ENCODE data around the gene RFX4. TPM values are rescaled to one million over a fixed set of nuclear protein-coding genes. Genes with fewer than 3 reads are reported as not detected.

RFX4 gene
- total RNA-seq, 1 experiment from 2014 or later, result not detected

DNA sequence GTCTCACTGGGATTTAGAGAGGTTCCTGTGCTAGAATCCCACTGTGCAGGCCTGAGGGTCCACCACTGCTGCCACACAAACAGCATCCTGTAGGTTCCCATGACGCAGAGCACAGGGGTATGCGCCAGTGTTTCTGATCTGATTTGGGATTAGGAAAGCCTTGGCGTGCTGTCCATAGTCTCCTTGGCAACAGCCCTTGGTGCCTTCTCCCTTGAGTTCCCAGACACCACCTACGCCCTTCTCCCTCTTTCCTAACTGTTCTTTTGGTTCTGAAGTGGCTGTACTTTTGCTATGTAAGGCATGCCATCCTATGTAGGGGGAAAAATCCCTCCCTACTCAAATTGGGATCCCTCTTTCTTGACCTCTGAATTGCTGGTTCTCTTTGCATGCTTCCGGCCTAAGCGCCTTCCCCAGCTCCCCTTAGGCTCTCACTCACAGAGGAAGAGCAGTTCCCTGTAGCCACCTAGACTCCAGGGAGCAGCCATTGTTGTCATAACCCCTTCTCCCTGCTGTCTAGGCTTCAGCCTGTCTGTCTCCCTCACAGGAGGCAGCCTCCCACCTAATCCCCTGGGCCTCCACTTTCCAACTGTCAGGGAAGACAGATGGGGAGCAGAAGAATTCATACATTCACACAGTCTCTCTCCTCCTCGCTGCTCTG is 176.9 kb downstream of the RFX4 start:
- no peak overlapping the region for H3K4me3 ChIP-seq (replicated peaks in 1 of 2; ENCODE audit: low read depth in 1 of 2, low read length in 2 of 2)
- intact Hi-C loops (cut with micrococcal nuclease), result no loop called here
- no peaks in the 10 kb centered on the region for H4K20me1 ChIP-seq (ENCODE audit: insufficient read depth)
- no peak overlapping the region for H2AFZ ChIP-seq (ENCODE audit: low read depth, low read length, poor library complexity, severe bottlenecking)
- RAD21 ChIA-PET (ENCODE audit: low non-redundant PET in 1 of 2, low total read pairs in 2 of 2, uncharacterized antibody in 2 of 2, unreplicated experiment in 2 of 2), result no interaction called here
- no peak overlapping the region for H3K27ac ChIP-seq (ENCODE audit: low read depth, low read length)
- DNase-seq (ENCODE audit: low read depth, low spot score), result no peak
- no peaks in the 10 kb centered on the region for H3K36me3 ChIP-seq (ENCODE audit: control insufficient read depth in 1 of 2, insufficient read depth in 2 of 2, low read length in 2 of 2)
- H3K9ac ChIP-seq (ENCODE audit: low read length), result no peak overlapping the region
- TF ChIP-seq, protein P1, sequence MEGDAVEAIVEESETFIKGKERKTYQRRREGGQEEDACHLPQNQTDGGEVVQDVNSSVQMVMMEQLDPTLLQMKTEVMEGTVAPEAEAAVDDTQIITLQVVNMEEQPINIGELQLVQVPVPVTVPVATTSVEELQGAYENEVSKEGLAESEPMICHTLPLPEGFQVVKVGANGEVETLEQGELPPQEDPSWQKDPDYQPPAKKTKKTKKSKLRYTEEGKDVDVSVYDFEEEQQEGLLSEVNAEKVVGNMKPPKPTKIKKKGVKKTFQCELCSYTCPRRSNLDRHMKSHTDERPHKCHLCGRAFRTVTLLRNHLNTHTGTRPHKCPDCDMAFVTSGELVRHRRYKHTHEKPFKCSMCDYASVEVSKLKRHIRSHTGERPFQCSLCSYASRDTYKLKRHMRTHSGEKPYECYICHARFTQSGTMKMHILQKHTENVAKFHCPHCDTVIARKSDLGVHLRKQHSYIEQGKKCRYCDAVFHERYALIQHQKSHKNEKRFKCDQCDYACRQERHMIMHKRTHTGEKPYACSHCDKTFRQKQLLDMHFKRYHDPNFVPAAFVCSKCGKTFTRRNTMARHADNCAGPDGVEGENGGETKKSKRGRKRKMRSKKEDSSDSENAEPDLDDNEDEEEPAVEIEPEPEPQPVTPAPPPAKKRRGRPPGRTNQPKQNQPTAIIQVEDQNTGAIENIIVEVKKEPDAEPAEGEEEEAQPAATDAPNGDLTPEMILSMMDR (IDR thresholded peaks at IDR 0.05 in 2 of 3, conservative IDR thresholded peaks at IDR 0.05 in 1 of 3; ENCODE audit: borderline replicate concordance in 1 of 3, insufficient read depth in 1 of 3, low read depth in 2 of 3, low read length in 2 of 3), result no peak
- no peak for TF ChIP-seq CBX3 (IDR thresholded peaks at IDR 0.05; ENCODE audit: low read depth)
- TF ChIP-seq CEBPB (IDR thresholded peaks at IDR 0.05; ENCODE audit: low read depth), result no peak
- TF ChIP-seq POLR2AphosphoS5 (IDR thresholded peaks at IDR 0.05; ENCODE audit: low read depth, low read length), result no peak
- TF ChIP-seq, protein P2, sequence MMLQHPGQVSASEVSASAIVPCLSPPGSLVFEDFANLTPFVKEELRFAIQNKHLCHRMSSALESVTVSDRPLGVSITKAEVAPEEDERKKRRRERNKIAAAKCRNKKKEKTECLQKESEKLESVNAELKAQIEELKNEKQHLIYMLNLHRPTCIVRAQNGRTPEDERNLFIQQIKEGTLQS (IDR thresholded peaks at IDR 0.05), result no peak
- TF ChIP-seq FOSL1 (IDR thresholded peaks at IDR 0.05; ENCODE audit: low read depth), result no peak
- no TSS peak for BruUV-seq (replicated peaks)
- CTCF ChIA-PET, result no interaction called here
- H3K4me2 ChIP-seq (ENCODE audit: low read length), result no peak overlapping the region
- POLR2A ChIA-PET, result no interaction called here
- H3K27me3 ChIP-seq (ENCODE audit: insufficient read depth, low read length), result no peaks in the 10 kb centered on the region
- no peaks in the 10 kb centered on the region for H3K4me1 ChIP-seq (ENCODE audit: control insufficient read depth in 1 of 2, insufficient read depth in 2 of 2, low read length in 2 of 2)
- no peaks in the 10 kb centered on the region for H3K9me3 ChIP-seq (ENCODE audit: control insufficient read depth in 1 of 2, insufficient read depth in 1 of 2, low read depth in 1 of 2, low read length in 2 of 2)
- ATAC-seq, result no peak
- H3K9me2 ChIP-seq (ENCODE audit: insufficient read depth), result no peaks in the 10 kb centered on the region
- no peaks in the 10 kb centered on the region for H3K79me2 ChIP-seq (ENCODE audit: insufficient read depth, low read length)

- RAD21 ChIA-PET (ENCODE audit: low non-redundant PET in 1 of 2, low total read pairs in 2 of 2, uncharacterized antibody in 2 of 2, unreplicated experiment in 2 of 2), result no interaction called here
- TF ChIP-seq, protein P1 (IDR thresholded peaks at IDR 0.05 in 2 of 3, conservative IDR thresholded peaks at IDR 0.05 in 1 of 3; ENCODE audit: borderline replicate concordance in 1 of 3, insufficient read depth in 1 of 3, low read depth in 2 of 3, low read length in 2 of 3), result no peak
- TF ChIP-seq POLR2A (IDR thresholded peaks at IDR 0.05; ENCODE audit: borderline replicate concordance, extremely low read depth, insufficient read depth, insufficient read length), result no peak
- no peak for TF ChIP-seq YY1 (IDR thresholded peaks at IDR 0.05; ENCODE audit: extremely low read depth, insufficient replicate concordance, low read depth, low read length)
- no peak for TF ChIP-seq SRF (IDR thresholded peaks at IDR 0.05; ENCODE audit: low read depth)
- TF ChIP-seq FOSL1 (IDR thresholded peaks at IDR 0.05; ENCODE audit: low read depth), result no peak
- TF ChIP-seq SP1 (IDR thresholded peaks at IDR 0.05; ENCODE audit: low read depth), result no peak
- TF ChIP-seq, protein P3, sequence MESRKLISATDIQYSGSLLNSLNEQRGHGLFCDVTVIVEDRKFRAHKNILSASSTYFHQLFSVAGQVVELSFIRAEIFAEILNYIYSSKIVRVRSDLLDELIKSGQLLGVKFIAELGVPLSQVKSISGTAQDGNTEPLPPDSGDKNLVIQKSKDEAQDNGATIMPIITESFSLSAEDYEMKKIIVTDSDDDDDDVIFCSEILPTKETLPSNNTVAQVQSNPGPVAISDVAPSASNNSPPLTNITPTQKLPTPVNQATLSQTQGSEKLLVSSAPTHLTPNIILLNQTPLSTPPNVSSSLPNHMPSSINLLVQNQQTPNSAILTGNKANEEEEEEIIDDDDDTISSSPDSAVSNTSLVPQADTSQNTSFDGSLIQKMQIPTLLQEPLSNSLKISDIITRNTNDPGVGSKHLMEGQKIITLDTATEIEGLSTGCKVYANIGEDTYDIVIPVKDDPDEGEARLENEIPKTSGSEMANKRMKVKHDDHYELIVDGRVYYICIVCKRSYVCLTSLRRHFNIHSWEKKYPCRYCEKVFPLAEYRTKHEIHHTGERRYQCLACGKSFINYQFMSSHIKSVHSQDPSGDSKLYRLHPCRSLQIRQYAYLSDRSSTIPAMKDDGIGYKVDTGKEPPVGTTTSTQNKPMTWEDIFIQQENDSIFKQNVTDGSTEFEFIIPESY (IDR thresholded peaks at IDR 0.05; ENCODE audit: extremely low read depth, insufficient replicate concordance, low read length), result no peak
- TF ChIP-seq JUND (IDR thresholded peaks at IDR 0.05), result no peak
- no peak for TF ChIP-seq EZH2phosphoT487 (IDR thresholded peaks at IDR 0.05; ENCODE audit: borderline replicate concordance)
- TF ChIP-seq, protein P2 (IDR thresholded peaks at IDR 0.05), result no peak
Observed at GRCh38 chr12:106760184-106760531, 177.4 kb downstream of the RFX4 start.

More at GRCh38 chr12:106760184-106760531, 177.4 kb downstream of the RFX4 start:
- Histone ChIP-seq H3K36me3 (ENCODE audit: control insufficient read depth in 1 of 2, insufficient read depth in 2 of 2, low read length in 2 of 2) (no peaks in the 10 kb centered on the region), H3K27ac (ENCODE audit: low read depth, low read length) (no peak overlapping the region), H3K9me3 (ENCODE audit: control insufficient read depth in 1 of 2, insufficient read depth in 1 of 2, low read depth in 1 of 2, low read length in 2 of 2) (no peaks in the 10 kb centered on the region), H3K27me3 (ENCODE audit: insufficient read depth, low read length) (no peaks in the 10 kb centered on the region), H3K4me2 (ENCODE audit: low read length) (no peak overlapping the region), H3K4me1 (ENCODE audit: control insufficient read depth in 1 of 2, insufficient read depth in 2 of 2, low read length in 2 of 2) (no peaks in the 10 kb centered on the region), H3K79me2 (ENCODE audit: insufficient read depth, low read length) (no peaks in the 10 kb centered on the region), H2AFZ (ENCODE audit: low read depth, low read length, poor library complexity, severe bottlenecking) (no peak overlapping the region), H3K4me3 (replicated peaks in 1 of 2; ENCODE audit: low read depth in 1 of 2, low read length in 2 of 2) (no peak overlapping the region), H3K9ac (ENCODE audit: low read length) (no peak overlapping the region), H4K20me1 (ENCODE audit: insufficient read depth) (no peaks in the 10 kb centered on the region), H3K9me2 (ENCODE audit: insufficient read depth) (no peaks in the 10 kb centered on the region)
- ATAC-seq (no peak), DNase-seq (ENCODE audit: low read depth, low spot score) (no peak)
- BruUV-seq (replicated peaks), result no TSS peak
- CTCF ChIA-PET, result no interaction called here
- POLR2A ChIA-PET, result no interaction called here
- intact Hi-C loops (cut with micrococcal nuclease), result no loop called here

Data from HCT116 (cell line).